OCI-LY1 (cell line): ENCODE results near the gene ATG7.

Source experiments
- H2AFZ ChIP-seq: fragments of 200-600 bp; sonication (generic), shearing (Covaris generic); 2 replicates; pipeline ENCODE4 v1.6.0; 2014; ENCODE audit warnings: antibody characterized with exemption, mild to moderate bottlenecking, low read length
- H3F3A ChIP-seq: fragments of 200-600 bp; sonication (generic), shearing (Covaris generic); 2 replicates; pipeline ENCODE4 v1.6.0; 2014; ENCODE audit warnings: mild to moderate bottlenecking, antibody characterized with exemption, low read length, moderate library complexity; ENCODE audit not compliant: insufficient read depth
- H3K27ac ChIP-seq: fragments of 200-600 bp; sonication (generic); 2 replicates; pipeline ENCODE4 v1.5.1; 2014; ENCODE audit warnings: low read length, mixed run types, mild to moderate bottlenecking, low read depth; ENCODE audit not compliant: poor library complexity, severe bottlenecking
- H3K27me3 ChIP-seq: fragments of 200-600 bp; sonication (generic); 2 replicates; pipeline ENCODE4 v1.6.0; 2014; ENCODE audit warnings: antibody characterized with exemption, mild to moderate bottlenecking, low read length, moderate library complexity; ENCODE audit not compliant: insufficient read depth
- H3K36me3 ChIP-seq: fragments of 200-600 bp; sonication (generic); 2 replicates; pipeline ENCODE4 v1.6.1; 2014; ENCODE audit warnings: mild to moderate bottlenecking, antibody characterized with exemption, low read length, moderate library complexity, mixed read lengths; ENCODE audit not compliant: insufficient read depth
- H3K4me1 ChIP-seq: fragments of 200-600 bp; sonication (generic); 2 replicates; pipeline ENCODE4 v1.5.1; 2014; ENCODE audit warnings: mild to moderate bottlenecking, low read length, moderate library complexity; ENCODE audit not compliant: insufficient read depth, severe bottlenecking
- H3K4me2 ChIP-seq: fragments of 200-600 bp; sonication (generic), shearing (Covaris generic); 2 replicates; pipeline ENCODE4 v1.6.1; 2014; ENCODE audit warnings: low read length
- H3K4me3 ChIP-seq: fragments of 200-600 bp; sonication (generic); 2 replicates; pipeline ENCODE4 v1.5.1; 2014; ENCODE audit warnings: low read length, low read depth, mild to moderate bottlenecking, mixed read lengths; ENCODE audit not compliant: poor library complexity, severe bottlenecking
- H3K79me2 ChIP-seq: fragments of 200-600 bp; shearing (Covaris generic); 2 replicates; pipeline ENCODE4 v1.6.1; 2016; ENCODE audit warnings: mixed run types, low read length, mixed read lengths; ENCODE audit not compliant: insufficient read depth
- H3K9ac ChIP-seq: fragments of 200-600 bp; sonication (generic), shearing (Covaris generic); 2 replicates; pipeline ENCODE4 v1.6.1; 2014; ENCODE audit warnings: mild to moderate bottlenecking, low read length, mixed read lengths
- H3K9me2 ChIP-seq: fragments of 200-600 bp; sonication (generic), shearing (Covaris generic); 2 replicates; pipeline ENCODE4 v1.6.1; 2014; ENCODE audit warnings: low read depth, mild to moderate bottlenecking, low read length, mixed read lengths
- H3K9me3 ChIP-seq: fragments of 200-600 bp; shearing (Covaris generic); 2 replicates; pipeline ENCODE4 v1.6.1; 2014; ENCODE audit warnings: low read length, mixed read lengths
- H4K20me1 ChIP-seq: fragments of 200-600 bp; sonication (generic), shearing (Covaris generic); 2 replicates; pipeline ENCODE4 v1.6.0; 2016; ENCODE audit warnings: mild to moderate bottlenecking, low read length; ENCODE audit not compliant: insufficient read depth
- EZH2 ChIP-seq: fragments of 200-600 bp; sonication (generic), shearing (Covaris generic); IDR thresholded peaks from 2 replicates; pipeline ENCODE4 v1.8.0; 2017; ENCODE audit warnings: borderline replicate concordance, mixed run types, mild to moderate bottlenecking, antibody characterized with exemption, low read length, moderate library complexity, mixed read lengths
- TF ChIP-seq, protein P1 (sequence below): fragments of 200-600 bp; sonication (generic), shearing (Covaris generic); IDR thresholded peaks from 2 replicates; pipeline ENCODE4 v1.5.1; 2017; ENCODE audit warnings: mild to moderate bottlenecking, antibody characterized with exemption, low read length, moderate library complexity, mixed read lengths

The ATG7 gene

DNA sequence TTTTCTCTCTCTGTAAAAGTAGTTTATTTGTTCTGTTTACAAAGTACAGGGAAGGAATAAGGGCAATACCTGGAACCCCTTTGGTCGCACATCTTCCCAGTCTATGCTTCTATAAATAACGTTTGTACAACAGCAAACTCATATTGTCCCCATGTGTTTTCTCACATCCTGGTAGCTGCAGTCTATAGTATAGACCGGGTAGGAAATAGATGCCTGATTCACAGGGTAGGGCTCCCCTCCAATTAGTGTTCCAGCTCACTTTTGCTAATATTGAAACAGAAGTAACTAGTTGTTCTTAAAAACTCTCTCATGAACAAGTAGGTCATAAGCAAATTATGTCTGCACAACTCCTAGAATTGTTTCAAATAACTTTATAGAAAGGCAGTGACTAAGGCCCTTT, 17.7 kb downstream of the ATG7 start:
- Histone ChIP-seq H3K36me3 (peaks cover 16% of the 10 kb centered on the region; the same call in 1 of the 2 replicates), H3K27ac (no peak overlapping the region), H3K79me2 (no peaks in the 10 kb centered on the region), H3K9me3 (no peaks in the 10 kb centered on the region), H3K27me3 (no peaks in the 10 kb centered on the region), H3K4me2 (no peak overlapping the region), H3K4me1 (peaks cover 32% of the 10 kb centered on the region), H3K9ac (no peak overlapping the region), H3F3A (no peaks in the 10 kb centered on the region), H4K20me1 (no peaks in the 10 kb centered on the region), H3K9me2 (no peaks in the 10 kb centered on the region), H3K4me3 (no peak overlapping the region), H2AFZ (no peak overlapping the region)
- TF ChIP-seq, protein P1, sequence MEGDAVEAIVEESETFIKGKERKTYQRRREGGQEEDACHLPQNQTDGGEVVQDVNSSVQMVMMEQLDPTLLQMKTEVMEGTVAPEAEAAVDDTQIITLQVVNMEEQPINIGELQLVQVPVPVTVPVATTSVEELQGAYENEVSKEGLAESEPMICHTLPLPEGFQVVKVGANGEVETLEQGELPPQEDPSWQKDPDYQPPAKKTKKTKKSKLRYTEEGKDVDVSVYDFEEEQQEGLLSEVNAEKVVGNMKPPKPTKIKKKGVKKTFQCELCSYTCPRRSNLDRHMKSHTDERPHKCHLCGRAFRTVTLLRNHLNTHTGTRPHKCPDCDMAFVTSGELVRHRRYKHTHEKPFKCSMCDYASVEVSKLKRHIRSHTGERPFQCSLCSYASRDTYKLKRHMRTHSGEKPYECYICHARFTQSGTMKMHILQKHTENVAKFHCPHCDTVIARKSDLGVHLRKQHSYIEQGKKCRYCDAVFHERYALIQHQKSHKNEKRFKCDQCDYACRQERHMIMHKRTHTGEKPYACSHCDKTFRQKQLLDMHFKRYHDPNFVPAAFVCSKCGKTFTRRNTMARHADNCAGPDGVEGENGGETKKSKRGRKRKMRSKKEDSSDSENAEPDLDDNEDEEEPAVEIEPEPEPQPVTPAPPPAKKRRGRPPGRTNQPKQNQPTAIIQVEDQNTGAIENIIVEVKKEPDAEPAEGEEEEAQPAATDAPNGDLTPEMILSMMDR, result no peak
- no peak for TF ChIP-seq EZH2

- Histone ChIP-seq H3K36me3 (peaks cover 13% of the 10 kb centered on the region; the same call in 1 of the 2 replicates), H3K27ac (no peak overlapping the region), H3K4me1 (peaks cover 32% of the 10 kb centered on the region), H3K9me2 (no peaks in the 10 kb centered on the region), H3F3A (no peaks in the 10 kb centered on the region), H2AFZ (no peak overlapping the region), H3K79me2 (no peaks in the 10 kb centered on the region), H3K9ac (no peak overlapping the region), H4K20me1 (no peaks in the 10 kb centered on the region), H3K4me2 (no peak overlapping the region), H3K27me3 (no peaks in the 10 kb centered on the region), H3K4me3 (no peak overlapping the region), H3K9me3 (no peaks in the 10 kb centered on the region)
- no peak for TF ChIP-seq EZH2
- TF ChIP-seq, protein P1, result no peak
Observed at GRCh38 chr3:11290743-11291680, 18.8 kb downstream of the ATG7 start.

GRCh38 chr3:11291808-11292207, 19.6 kb downstream of the ATG7 start:
- Histone ChIP-seq H2AFZ (no peak overlapping the region), H3K36me3 (peaks cover 11% of the 10 kb centered on the region; the same call in 1 of the 2 replicates), H3K9ac (no peak overlapping the region), H3F3A (no peaks in the 10 kb centered on the region), H3K9me2 (no peaks in the 10 kb centered on the region), H4K20me1 (no peaks in the 10 kb centered on the region), H3K79me2 (no peaks in the 10 kb centered on the region), H3K27me3 (no peaks in the 10 kb centered on the region), H3K27ac (no peak overlapping the region), H3K4me1 (peaks cover 32% of the 10 kb centered on the region), H3K9me3 (no peaks in the 10 kb centered on the region), H3K4me2 (no peak overlapping the region), H3K4me3 (no peak overlapping the region)
- no peak for TF ChIP-seq EZH2
- TF ChIP-seq, protein P1, result no peak
